HG02678 (cell line): ENCODE data around the gene XYLB.
"Not testable (repeated sequence)": the region's sequence is repeated elsewhere in the genome, so short reads cannot be mapped to it uniquely, and the experiment has no call there.

ENCODE experiments used
- ATAC-seq: cut with Tn5 transposase; IDR thresholded peaks from one replicate; pipeline ENCODE4 v1.9.1; 2021; ENCODE audit warnings: mild to moderate bottlenecking, moderate library complexity; ENCODE audit not compliant: unreplicated experiment

The XYLB gene

GRCh38 chr3:38320638-38321037, 25.9 kb upstream of the XYLB start:
- not testable (repeated sequence) for ATAC-seq

- ATAC-seq, result no peak
Measured at GRCh38 chr3:38323060-38323459, 23.5 kb upstream of the XYLB start.

- ATAC-seq, result no peak
Measured at GRCh38 chr3:38325256-38325655, 21.3 kb upstream of the XYLB start.

- no peak for ATAC-seq
Measured at GRCh38 chr3:38327335-38328009, 19.1 kb upstream of the XYLB start.

GRCh38 chr3:38331257-38332022, 15.1 kb upstream of the XYLB start:
- ATAC-seq, result no peak

GRCh38 chr3:38332201-38332600, 14.4 kb upstream of the XYLB start:
- no peak for ATAC-seq

- no peak for ATAC-seq
Measured at GRCh38 chr3:38334142-38335055, 12.2 kb upstream of the XYLB start.

- no peak for ATAC-seq
Measured at GRCh38 chr3:38335263-38335662, 11.3 kb upstream of the XYLB start.

- ATAC-seq, result no peak
Measured at GRCh38 chr3:38337703-38338102, 8.9 kb upstream of the XYLB start.

GRCh38 chr3:38343797-38344594, 2.6 kb upstream of the XYLB start:
- ATAC-seq, result no peak

- ATAC-seq, result no peak
Measured at GRCh38 chr3:38345879-38346586, 552 bp upstream of the XYLB start.

GRCh38 chr3:38347421-38348200, 1.0 kb downstream of the XYLB start:
- ATAC-seq, result no peak

- ATAC-seq, result no peak
Measured at GRCh38 chr3:38348903-38349302, 2.3 kb downstream of the XYLB start.

GRCh38 chr3:38349684-38350359, 3.2 kb downstream of the XYLB start:
- ATAC-seq, result no peak

- no peak for ATAC-seq
Measured at GRCh38 chr3:38353151-38353550, 6.6 kb downstream of the XYLB start.

GRCh38 chr3:38354588-38355330, 8.2 kb downstream of the XYLB start:
- ATAC-seq, result no peak

- no peak for ATAC-seq
Measured at GRCh38 chr3:38359038-38359437, 12.5 kb downstream of the XYLB start.

- no peak for ATAC-seq
Measured at GRCh38 chr3:38360345-38360744, 13.8 kb downstream of the XYLB start.
